Esophagus squamous epithelium (tissue), 5 donors: ENCODE measurements around the gene CMTM8. TPM values are rescaled to one million over a fixed set of nuclear protein-coding genes. Genes with fewer than 3 reads are reported as not detected.

Source experiments
- DNase-seq: peaks from one replicate; lab custom pipeline; 2025; lab: John Stamatoyannopoulos, UW
- H3K27ac ChIP-seq, 4 donors: fragments of 200-600 bp; sonication (generic); one replicate each; pipeline ENCODE4 v1.5.1; 2016 to 2019; ENCODE audit warnings: mild to moderate bottlenecking in 1 of 4
- H3K27me3 ChIP-seq, 4 donors: fragments of 200-600 bp; sonication (generic); 1 replicate in 3 of 4; 2 replicates in 1 of 4; pipeline versions ENCODE4 v1.5.1 to v1.6.0; 2017 to 2021; ENCODE audit warnings: antibody characterized with exemption in 1 of 4
- H3K36me3 ChIP-seq, 3 donors: fragments of 200-600 bp; sonication (generic); one replicate each; pipeline ENCODE4 v1.5.1; 2016 to 2019
- H3K4me1 ChIP-seq, 3 donors: fragments of 200-600 bp; sonication (generic); one replicate each; pipeline ENCODE4 v1.5.1; 2017 to 2019
- H3K4me3 ChIP-seq, 4 donors: fragments of 200-600 bp; sonication (generic); 1 replicate in 3 of 4; 2 replicates in 1 of 4; pipeline ENCODE4 v1.5.1; 2016 to 2019; ENCODE audit warnings: mild to moderate bottlenecking in 2 of 4, moderate library complexity in 1 of 4
- H3K9me3 ChIP-seq, 3 donors: fragments of 200-600 bp; sonication (generic); one replicate each; pipeline ENCODE4 v1.5.1; 2016 to 2019
- POLR2A ChIP-seq, 4 donors: fragments of 450-650 bp; IDR thresholded peaks; one replicate each; pipeline ENCODE4 v1.6.1; 2017; ENCODE audit warnings: antibody characterized with exemption in 4 of 4, mild to moderate bottlenecking in 4 of 4, moderate library complexity in 3 of 4
- WGBS, 2 donors: methylation state at CpG; one replicate each; pipeline ENCODE4 v1.1.5; 2018; 5-methylcytosine and 5-hydroxymethylcytosine counted together
- intact Hi-C: fragments of 100-400 bp; cut with DNase I; formaldehyde crosslinking; loops from one replicate; pipeline ENCODE4 v1.15.0; 2022
- total RNA-seq, 4 donors: library from RNA; depleted of rRNA; stranded (reverse); fragments of >200 nt; gene quantifications; one replicate each; pipeline ENCODE4 v1.1.0, GENCODE V29; 2016
- TF ChIP-seq, protein P1 (sequence below), 6 experiments: fragments of 450-650 bp in 4 of 6; fragments of 200-600 bp in 2 of 6; sonication (generic) in 2 of 6; IDR thresholded peaks; one replicate each; pipeline ENCODE4 v1.5.1; 2016 to 2019; ENCODE audit warnings: antibody characterized with exemption in 6 of 6, mild to moderate bottlenecking in 4 of 6, moderate library complexity in 4 of 6
- donor health status: DM: yes; HTN: yes; CAD: no.

CMTM8 gene
- total RNA-seq, 4 donors from 2014 or later, result 3.8 to 7.4 (median 4.3) TPM

DNA sequence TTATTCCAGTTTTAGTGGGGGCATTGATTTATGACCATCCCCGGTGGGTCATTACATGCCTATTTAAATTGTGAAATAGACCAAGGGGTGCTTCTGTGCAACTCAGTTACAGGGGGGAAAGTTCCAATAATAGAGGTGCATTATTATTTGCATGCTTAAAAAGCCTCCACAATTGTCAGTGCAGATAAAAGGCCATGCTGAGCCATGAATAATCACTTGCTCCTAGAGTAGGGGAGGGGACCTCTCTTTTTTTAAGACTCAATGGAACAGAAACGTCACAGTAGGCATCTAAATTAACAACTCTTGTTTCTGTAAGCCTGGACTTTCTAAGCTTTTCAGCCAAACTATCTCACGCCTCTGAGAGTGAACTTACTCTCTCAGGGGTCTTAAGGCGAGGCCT, 86.7 kb downstream of the CMTM8 start:
- 79 to 80% methylated on average over 4 of the region's 4 CpGs for WGBS, 2 donors
- H3K27me3 ChIP-seq, result no peaks in the 10 kb centered on the region
- H3K4me1 ChIP-seq, result no peaks in the 10 kb centered on the region
- no peaks in the 10 kb centered on the region for H3K36me3 ChIP-seq
- no peaks in the 10 kb centered on the region for H3K9me3 ChIP-seq
- H3K27ac ChIP-seq, result no peak overlapping the region
- intact Hi-C loops, result no loop called here
- TF ChIP-seq, protein P1, sequence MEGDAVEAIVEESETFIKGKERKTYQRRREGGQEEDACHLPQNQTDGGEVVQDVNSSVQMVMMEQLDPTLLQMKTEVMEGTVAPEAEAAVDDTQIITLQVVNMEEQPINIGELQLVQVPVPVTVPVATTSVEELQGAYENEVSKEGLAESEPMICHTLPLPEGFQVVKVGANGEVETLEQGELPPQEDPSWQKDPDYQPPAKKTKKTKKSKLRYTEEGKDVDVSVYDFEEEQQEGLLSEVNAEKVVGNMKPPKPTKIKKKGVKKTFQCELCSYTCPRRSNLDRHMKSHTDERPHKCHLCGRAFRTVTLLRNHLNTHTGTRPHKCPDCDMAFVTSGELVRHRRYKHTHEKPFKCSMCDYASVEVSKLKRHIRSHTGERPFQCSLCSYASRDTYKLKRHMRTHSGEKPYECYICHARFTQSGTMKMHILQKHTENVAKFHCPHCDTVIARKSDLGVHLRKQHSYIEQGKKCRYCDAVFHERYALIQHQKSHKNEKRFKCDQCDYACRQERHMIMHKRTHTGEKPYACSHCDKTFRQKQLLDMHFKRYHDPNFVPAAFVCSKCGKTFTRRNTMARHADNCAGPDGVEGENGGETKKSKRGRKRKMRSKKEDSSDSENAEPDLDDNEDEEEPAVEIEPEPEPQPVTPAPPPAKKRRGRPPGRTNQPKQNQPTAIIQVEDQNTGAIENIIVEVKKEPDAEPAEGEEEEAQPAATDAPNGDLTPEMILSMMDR (IDR thresholded peaks at IDR 0.05), result no peak
- no peak for TF ChIP-seq POLR2A (IDR thresholded peaks at IDR 0.05)
- DNase-seq, result no peak
- H3K4me3 ChIP-seq, result no peak overlapping the region

DNA sequence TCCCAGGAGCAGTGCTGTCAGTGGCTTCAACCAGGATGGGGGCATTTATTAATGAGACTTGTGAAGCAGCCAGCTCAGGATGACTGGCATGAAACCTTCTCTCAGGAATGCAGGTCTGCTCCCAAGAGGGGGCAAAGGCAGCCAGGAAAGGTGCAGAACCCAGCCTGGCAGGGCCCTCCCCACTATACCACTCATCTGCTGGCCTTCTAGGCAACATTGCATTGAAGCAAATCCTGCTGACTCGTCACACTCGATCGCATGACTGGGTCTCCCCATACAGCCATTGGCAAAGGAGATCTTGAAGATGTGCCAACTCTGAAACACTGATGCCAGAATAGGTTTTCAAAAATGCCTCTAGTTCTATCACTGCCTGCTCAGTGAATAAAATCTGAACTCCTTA, 87.4 kb downstream of the CMTM8 start:
- H3K4me1 ChIP-seq, result no peaks in the 10 kb centered on the region
- TF ChIP-seq, protein P1 (IDR thresholded peaks at IDR 0.05), result no peak
- no peak for TF ChIP-seq POLR2A (IDR thresholded peaks at IDR 0.05)
- no peak overlapping the region for H3K4me3 ChIP-seq
- no peak for DNase-seq
- intact Hi-C loops, result no loop called here
- H3K27ac ChIP-seq, result no peak overlapping the region
- H3K36me3 ChIP-seq, result no peaks in the 10 kb centered on the region
- H3K27me3 ChIP-seq, result no peaks in the 10 kb centered on the region
- H3K9me3 ChIP-seq, result no peaks in the 10 kb centered on the region
- WGBS, 2 donors, result 41% methylated on average over 3 of the region's 3 CpGs; no CpG with 5 or more reads in 1 of the 2 donors

DNA sequence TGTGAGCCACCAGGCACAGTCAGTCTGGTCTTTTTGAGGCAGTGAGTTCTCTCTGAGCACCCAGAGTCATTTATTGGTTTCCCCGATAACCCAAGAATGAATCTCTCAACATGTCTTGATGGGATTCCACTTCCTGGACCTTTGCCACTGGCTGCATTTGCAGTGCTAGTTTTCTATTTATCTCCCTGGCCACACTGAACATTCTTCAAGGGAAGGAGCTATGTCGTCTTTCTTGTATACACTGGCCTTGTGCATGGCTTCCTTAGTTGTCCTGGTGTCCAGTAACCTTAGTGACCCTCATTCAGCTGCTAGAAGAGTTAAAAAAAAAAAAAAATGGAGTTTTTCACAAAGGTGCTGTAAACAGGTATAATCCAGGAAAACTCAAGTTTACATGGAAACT, 88.3 kb downstream of the CMTM8 start:
- DNase-seq, result no peak
- WGBS, 2 donors, result 74 to 77% methylated on average over 2 of the region's 2 CpGs
- Histone ChIP-seq H3K27ac (no peak overlapping the region), H3K36me3 (no peaks in the 10 kb centered on the region), H3K4me1 (no peaks in the 10 kb centered on the region), H3K4me3 (no peak overlapping the region), H3K27me3 (no peaks in the 10 kb centered on the region), H3K9me3 (no peaks in the 10 kb centered on the region)
- intact Hi-C loops, result no loop called here
- TF ChIP-seq, protein P1 (IDR thresholded peaks at IDR 0.05), result no peak
- no peak for TF ChIP-seq POLR2A (IDR thresholded peaks at IDR 0.05)

DNA sequence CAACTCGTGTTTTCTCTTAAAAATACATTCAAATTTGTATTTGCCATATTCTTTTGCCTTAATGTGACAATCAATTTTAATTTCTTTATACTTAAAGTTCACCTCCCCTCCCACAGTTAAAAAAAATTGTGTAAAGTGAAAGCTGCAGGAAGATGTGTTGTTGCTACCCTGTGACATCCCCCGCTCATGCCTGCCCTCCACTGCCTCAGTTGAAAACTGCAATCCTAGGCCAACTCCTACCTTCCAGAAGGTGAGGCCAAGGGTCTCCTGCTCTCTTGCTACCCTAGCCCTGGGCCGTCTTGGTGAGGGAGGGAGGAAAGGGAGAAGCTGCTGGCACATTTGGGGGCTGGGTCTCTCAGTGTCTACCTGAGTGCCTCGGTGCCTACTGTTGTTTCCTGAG, 96.2 kb downstream of the CMTM8 start:
- no peak for DNase-seq
- Histone ChIP-seq H3K9me3 (no peaks in the 10 kb centered on the region), H3K27ac (no peak overlapping the region), H3K4me1 (no peaks in the 10 kb centered on the region), H3K27me3 (no peaks in the 10 kb centered on the region), H3K36me3 (no peaks in the 10 kb centered on the region), H3K4me3 (no peak overlapping the region)
- TF ChIP-seq POLR2A (IDR thresholded peaks at IDR 0.05), result no peak
- TF ChIP-seq, protein P1 (IDR thresholded peaks at IDR 0.05), result peak in 2 of 6 experiments; percentile 10 to 28
- intact Hi-C loops, result no loop called here
- WGBS, 2 donors, result 71 to 84% methylated on average over 3 to 4 of the region's 4 CpGs

DNA sequence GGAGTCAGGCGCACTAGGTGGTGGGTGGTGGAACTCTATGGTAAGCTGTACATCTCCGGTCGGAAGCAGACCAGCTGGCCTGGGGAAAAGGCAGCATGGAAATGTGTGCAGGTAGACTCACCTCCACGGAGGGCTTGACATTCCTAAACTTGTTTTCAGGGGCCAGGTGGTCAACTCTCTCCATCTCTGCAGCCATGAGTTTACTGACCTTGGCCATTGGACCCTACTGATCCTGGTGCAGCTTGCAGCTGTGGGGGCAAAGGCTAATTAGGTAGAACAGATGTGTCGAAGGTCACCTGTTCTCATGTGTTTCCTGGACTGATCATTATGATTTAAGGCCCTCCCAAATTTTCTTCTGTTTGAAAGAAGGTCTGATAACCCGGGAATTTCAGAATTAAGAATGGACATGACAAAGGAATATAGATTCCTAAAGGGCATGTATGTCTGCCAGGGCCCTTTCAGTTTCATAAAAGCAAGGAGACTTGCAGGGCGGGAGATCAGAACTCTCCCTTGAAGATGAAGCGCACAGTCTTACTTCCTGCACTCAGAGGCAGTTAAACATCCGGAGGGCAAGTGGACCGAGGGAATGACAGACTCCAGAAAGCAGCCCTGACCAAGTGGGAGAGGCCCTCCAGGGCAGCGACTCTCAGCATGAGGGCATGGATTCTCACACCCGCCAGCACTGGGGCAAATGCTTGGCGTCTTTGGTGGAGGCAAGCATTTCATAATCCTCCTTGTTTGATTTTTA, 97.1 kb downstream of the CMTM8 start:
- Histone ChIP-seq H3K4me1 (no peaks in the 10 kb centered on the region), H3K27ac (no peak overlapping the region), H3K36me3 (no peaks in the 10 kb centered on the region), H3K9me3 (no peaks in the 10 kb centered on the region), H3K27me3 (no peaks in the 10 kb centered on the region), H3K4me3 (no peak overlapping the region)
- intact Hi-C loops, result no loop called here
- no peak for DNase-seq
- TF ChIP-seq, protein P1 (IDR thresholded peaks at IDR 0.05), result no peak
- TF ChIP-seq POLR2A (IDR thresholded peaks at IDR 0.05), result no peak
- WGBS, 2 donors, result 79 to 80% methylated on average over 13 of the region's 13 CpGs
